LNCAP (cell line): Measurements from ENCODE around the gene MYH11.

Experiments used
- CTCF ChIP-seq: fragments of 450-650 bp; IDR thresholded peaks from 2 replicates; pipeline ENCODE4 v1.5.1; 2017; ENCODE audit warnings: mild to moderate bottlenecking

MYH11 gene

DNA sequence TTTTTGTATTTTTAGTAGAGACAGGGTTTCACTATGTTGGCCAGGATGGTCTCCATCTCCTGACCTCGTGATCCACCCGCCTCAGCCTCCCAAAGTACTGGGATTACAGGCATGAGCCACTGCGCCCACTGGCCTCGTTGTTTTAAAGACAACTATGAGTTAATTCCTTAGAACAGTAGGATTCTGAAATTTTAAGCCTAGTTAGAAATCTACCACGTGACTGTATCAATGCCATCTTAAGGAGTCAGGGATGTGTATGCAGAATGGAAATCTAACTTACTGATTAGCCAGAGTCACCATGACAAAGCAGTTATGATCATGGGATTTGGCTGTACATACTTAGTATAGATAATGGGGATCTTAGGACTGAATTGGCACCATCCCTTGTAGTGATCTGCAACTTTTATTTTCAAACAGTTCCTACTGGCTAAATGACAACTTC, 28.8 kb upstream of the MYH11 start:
- TF ChIP-seq CTCF, result no peak

- TF ChIP-seq CTCF, result no peak
Observed at GRCh38 chr16:15882563-15882962, 25.7 kb upstream of the MYH11 start.

- TF ChIP-seq CTCF, result no peak
Observed at GRCh38 chr16:15881794-15882379, 25.1 kb upstream of the MYH11 start.

DNA sequence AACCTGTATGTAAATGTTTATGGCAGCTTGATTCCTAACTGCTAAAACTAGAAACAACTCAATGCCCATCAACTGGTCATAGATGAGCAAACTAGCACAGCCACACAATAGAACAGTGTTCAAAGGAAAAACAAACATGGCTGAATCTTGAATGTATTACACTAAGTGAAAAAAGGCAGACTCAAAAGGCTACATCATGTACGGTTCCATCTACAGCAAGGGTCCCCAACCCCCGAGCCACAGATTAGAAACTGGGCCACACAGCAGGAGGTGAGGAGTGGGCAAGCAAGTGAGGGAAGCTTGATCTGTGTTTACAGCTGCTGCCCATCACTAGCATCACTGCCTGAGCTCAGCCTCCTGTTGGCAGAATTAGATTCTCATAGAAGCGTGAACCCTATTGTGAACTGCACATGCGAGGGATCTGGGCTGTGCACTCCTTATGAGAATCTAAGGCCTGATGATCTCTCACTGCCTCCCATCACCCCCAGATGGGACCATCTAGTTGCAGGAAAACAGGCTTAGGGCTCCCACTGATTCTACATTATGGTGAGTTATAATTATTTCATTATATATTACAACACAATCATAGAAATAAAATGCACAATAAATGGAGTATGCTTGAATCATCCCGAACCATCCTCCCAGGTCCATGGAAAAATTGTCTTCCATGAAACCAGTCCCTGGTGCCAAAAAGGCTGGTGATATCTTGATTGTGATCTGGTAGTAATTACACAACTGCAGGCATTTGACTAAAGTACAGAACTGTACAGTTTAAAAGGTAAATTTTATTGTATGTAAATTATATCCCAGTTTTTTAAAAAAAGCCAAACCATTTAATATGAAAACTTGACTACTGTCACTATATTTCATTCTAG, 23.8 kb upstream of the MYH11 start:
- no peak for TF ChIP-seq CTCF

- no peak for TF ChIP-seq CTCF
Observed at GRCh38 chr16:15879255-15879811, 22.5 kb upstream of the MYH11 start.

- TF ChIP-seq CTCF, result no peak
Observed at GRCh38 chr16:15876503-15876902, 19.7 kb upstream of the MYH11 start.

DNA sequence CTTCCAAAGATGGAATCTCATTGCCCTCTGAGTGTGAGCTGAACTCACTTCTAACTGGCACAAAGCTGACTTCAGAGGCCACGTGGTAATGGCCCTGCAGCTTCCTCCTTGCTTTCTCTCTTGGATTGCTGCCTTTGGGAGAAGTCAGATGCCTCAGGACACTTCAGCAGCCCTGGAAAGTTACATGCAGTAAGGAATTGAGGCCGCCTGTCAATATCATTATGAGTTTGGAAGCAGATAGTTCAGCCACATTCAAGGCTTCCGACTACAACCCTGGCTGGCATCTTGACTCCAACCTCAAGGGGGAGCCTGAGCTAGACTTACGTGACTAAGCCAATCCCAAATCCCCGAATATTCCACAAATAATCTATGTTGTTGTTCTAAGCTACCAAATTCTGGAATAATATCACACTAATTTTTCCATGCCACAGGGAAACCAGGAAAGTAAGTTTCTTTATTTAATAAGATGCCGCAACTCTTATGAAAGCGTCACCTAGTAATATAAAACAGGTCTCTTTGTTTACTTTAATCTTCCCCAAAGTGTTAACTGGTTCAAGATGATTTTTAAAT, 18.0 kb upstream of the MYH11 start:
- TF ChIP-seq CTCF, result peak; percentile 71
